PC-3 (cell line): ENCODE results near the gene TRIM14. TPM values are rescaled to one million over a fixed set of nuclear protein-coding genes. Genes with fewer than 3 reads are reported as not detected.
A peak's percentile ranks its signal among the peaks of the same experiment; 100 is the strongest.

Experiments used
- ATAC-seq: fragments of 200-7000 bp; cut with Tn5 transposase; 2 replicates; pipeline ENCODE4 v1.9.1; 2020; ENCODE audit warnings: mild to moderate bottlenecking, moderate library complexity
- BruUV-seq: library from RNA; stranded (reverse); fragments of 400-500 nt; replicated peaks from 2 replicates; lab custom pipeline; 2021; lab: Mats Ljungman, UMichigan
- CTCF ChIA-PET: fragments of 300-600 bp; sonication (Branson Sonifier 250); formaldehyde crosslinking; loops from one replicate; lab custom pipeline; 2022; ENCODE audit warnings: antibody characterized with exemption; lab: Charles Lee
- POLR2A ChIA-PET: fragments of 300-600 bp; sonication (Branson Sonifier 250); formaldehyde crosslinking; loops from one replicate; lab custom pipeline; 2022; ENCODE audit warnings: antibody characterized with exemption; ENCODE audit not compliant: unreplicated experiment; lab: Charles Lee
- DNase-seq: peaks from one replicate; pipeline ENCODE4 v3.0.0-alpha.2; 2015
- H2AFZ ChIP-seq: fragments of 300-600 bp; sonication (generic); 2 replicates; pipeline ENCODE4 v1.6.0; 2016; ENCODE audit warnings: antibody characterized with exemption, low read length
- H3F3A ChIP-seq: fragments of 300-600 bp; sonication (generic); one replicate; pipeline ENCODE4 v1.6.0; 2017; ENCODE audit warnings: antibody characterized with exemption, low read length, control low read depth, mild to moderate bottlenecking; ENCODE audit not compliant: unreplicated experiment
- H3K27ac ChIP-seq: fragments of 300-600 bp; sonication (generic); 2 replicates; pipeline ENCODE4 v1.5.1; 2016; ENCODE audit warnings: mild to moderate bottlenecking, low read length
- H3K27me3 ChIP-seq: fragments of 300-600 bp; sonication (generic); 2 replicates; pipeline ENCODE4 v1.6.1; 2016; ENCODE audit warnings: low read length, mixed read lengths
- H3K36me3 ChIP-seq: fragments of 300-600 bp; sonication (generic); 2 replicates; pipeline ENCODE4 v1.6.1; 2016; ENCODE audit warnings: low read depth, mixed run types, low read length, mixed read lengths
- H3K4me1 ChIP-seq: fragments of 300-600 bp; sonication (generic); 2 replicates; pipeline ENCODE4 v1.5.1; 2016; ENCODE audit warnings: low read length; ENCODE audit not compliant: insufficient read depth
- H3K4me2 ChIP-seq: fragments of 300-600 bp; sonication (generic); 2 replicates; pipeline ENCODE4 v1.6.0; 2016; ENCODE audit warnings: low read length
- H3K4me3 ChIP-seq: fragments of 300-600 bp; sonication (generic); 2 replicates; pipeline ENCODE4 v1.5.1; 2016; ENCODE audit warnings: mild to moderate bottlenecking, low read length, mixed read lengths
- H3K79me2 ChIP-seq: fragments of 300-600 bp; sonication (generic); 2 replicates; pipeline ENCODE4 v1.6.1; 2017; ENCODE audit warnings: low read length, mixed read lengths
- H3K9ac ChIP-seq: fragments of 300-600 bp; sonication (generic); 2 replicates; pipeline ENCODE4 v1.6.0; 2016; ENCODE audit warnings: mild to moderate bottlenecking, low read length
- H3K9me2 ChIP-seq: fragments of 300-600 bp; sonication (generic); replicated peaks from 2 replicates; pipeline ENCODE4 v1.6.1; 2016; ENCODE audit warnings: mixed run types, low read length, mixed read lengths
- H3K9me3 ChIP-seq: fragments of 300-600 bp; sonication (generic); 2 replicates; pipeline ENCODE4 v1.6.1; 2016; ENCODE audit warnings: low read length, mixed read lengths
- H4K20me1 ChIP-seq: fragments of 300-600 bp; sonication (generic); 2 replicates; pipeline ENCODE4 v1.6.1; 2016; ENCODE audit warnings: low read length, mixed read lengths
- EZH2 ChIP-seq: fragments of 300-600 bp; sonication (generic); IDR thresholded peaks from one replicate; pipeline ENCODE4 v1.6.1; 2017; ENCODE audit warnings: antibody characterized with exemption, mild to moderate bottlenecking, low read length; ENCODE audit not compliant: unreplicated experiment
- EZH2phosphoT487 ChIP-seq: fragments of 300-600 bp; sonication (generic); IDR thresholded peaks from 2 replicates; pipeline ENCODE4 v1.6.1; 2018; ENCODE audit warnings: mild to moderate bottlenecking, antibody characterized with exemption, low read length, borderline replicate concordance
- intact Hi-C: fragments of 100-400 bp; cut with micrococcal nuclease; formaldehyde crosslinking; loops from 2 replicates; pipeline ENCODE4 v1.9.0; 2023
- total RNA-seq: library from RNA; depleted of rRNA; stranded (reverse); fragments of >200 nt; gene quantifications from 2 replicates; pipeline ENCODE4 v1.2.3, GENCODE V29; 2014
- TF ChIP-seq, protein P1 (sequence below): fragments of 300-600 bp; sonication (generic); conservative IDR thresholded peaks from 2 replicates; pipeline ENCODE4 v1.5.1; 2017; ENCODE audit warnings: antibody characterized with exemption, low read depth, mild to moderate bottlenecking, low read length

Gene TRIM14
- total RNA-seq, 1 experiment from 2014 or later: 11.2 TPM

DNA sequence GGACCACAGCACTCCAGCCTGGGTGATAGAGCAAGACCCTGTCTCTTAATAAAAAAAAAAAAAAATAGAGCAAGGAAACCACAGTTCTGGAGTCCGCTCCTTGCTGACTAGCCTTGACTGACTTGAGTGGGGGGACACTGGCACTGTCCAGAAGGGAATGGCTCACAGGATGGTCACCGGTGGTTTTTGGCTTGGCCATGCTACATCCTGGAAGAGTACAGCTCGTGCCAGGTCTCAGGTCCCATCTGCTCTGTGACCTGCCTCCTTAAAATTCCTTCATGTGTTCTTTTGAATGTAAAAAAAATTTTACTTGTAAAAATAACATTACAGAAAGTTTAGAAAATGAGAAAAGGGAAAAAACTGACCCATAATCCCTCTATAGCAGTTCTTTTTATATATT, 56.9 kb downstream of the TRIM14 start:
- Histone ChIP-seq H3K4me2 (no peak overlapping the region), H3K4me3 (no peak overlapping the region), H3K27me3 (no peaks in the 10 kb centered on the region), H3K27ac (no peak overlapping the region), H3K36me3 (peaks cover 15% of the 10 kb centered on the region; the same call in 1 of the 2 replicates), H3K4me1 (peaks cover 9% of the 10 kb centered on the region), H2AFZ (no peak overlapping the region), H3F3A (no peaks in the 10 kb centered on the region), H3K9me3 (no peaks in the 10 kb centered on the region), H3K79me2 (peaks cover 39% of the 10 kb centered on the region), H4K20me1 (peaks cover 7% of the 10 kb centered on the region), H3K9ac (no peak overlapping the region), H3K9me2 (no peaks in the 10 kb centered on the region)
- TF ChIP-seq EZH2phosphoT487: no peak
- TF ChIP-seq EZH2: no peak
- TF ChIP-seq, protein P1, sequence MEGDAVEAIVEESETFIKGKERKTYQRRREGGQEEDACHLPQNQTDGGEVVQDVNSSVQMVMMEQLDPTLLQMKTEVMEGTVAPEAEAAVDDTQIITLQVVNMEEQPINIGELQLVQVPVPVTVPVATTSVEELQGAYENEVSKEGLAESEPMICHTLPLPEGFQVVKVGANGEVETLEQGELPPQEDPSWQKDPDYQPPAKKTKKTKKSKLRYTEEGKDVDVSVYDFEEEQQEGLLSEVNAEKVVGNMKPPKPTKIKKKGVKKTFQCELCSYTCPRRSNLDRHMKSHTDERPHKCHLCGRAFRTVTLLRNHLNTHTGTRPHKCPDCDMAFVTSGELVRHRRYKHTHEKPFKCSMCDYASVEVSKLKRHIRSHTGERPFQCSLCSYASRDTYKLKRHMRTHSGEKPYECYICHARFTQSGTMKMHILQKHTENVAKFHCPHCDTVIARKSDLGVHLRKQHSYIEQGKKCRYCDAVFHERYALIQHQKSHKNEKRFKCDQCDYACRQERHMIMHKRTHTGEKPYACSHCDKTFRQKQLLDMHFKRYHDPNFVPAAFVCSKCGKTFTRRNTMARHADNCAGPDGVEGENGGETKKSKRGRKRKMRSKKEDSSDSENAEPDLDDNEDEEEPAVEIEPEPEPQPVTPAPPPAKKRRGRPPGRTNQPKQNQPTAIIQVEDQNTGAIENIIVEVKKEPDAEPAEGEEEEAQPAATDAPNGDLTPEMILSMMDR: no peak
- DNase-seq (no peak), ATAC-seq (no peak)
- intact Hi-C loops: no loop called here
- ChIA-PET CTCF (no interaction called here), POLR2A (no interaction called here)
- BruUV-seq: no TSS peak

DNA sequence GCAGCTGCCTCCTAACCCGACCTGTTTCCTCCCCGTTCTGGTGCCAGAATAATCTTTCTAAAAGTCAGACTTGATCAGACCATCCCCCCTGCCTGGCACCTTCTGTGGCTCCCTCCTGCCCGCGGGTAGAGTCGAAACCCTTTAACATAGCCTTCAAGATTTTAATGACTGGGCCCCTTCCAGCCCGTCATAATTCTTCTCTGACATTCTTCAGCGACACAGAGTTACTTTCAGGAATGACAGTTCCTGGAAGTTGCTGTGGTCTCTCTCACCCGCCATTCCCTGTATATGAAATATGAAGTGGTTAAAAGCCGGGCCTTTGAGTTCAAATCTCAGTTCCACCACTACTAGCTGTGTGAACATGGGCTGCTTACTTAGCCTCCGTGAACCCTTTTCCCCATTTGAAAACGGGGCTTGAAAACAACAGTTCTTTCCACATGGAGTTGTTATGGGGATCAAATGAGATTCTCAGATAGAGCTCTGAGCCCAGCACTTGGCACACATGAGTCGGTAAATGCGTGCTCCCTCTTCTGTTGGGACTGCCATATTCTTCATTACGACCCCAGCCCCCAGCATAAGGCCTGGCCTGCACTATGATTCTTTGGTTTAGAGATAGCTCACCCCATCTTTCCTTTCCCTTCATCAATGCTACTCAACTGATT, 61.8 kb downstream of the TRIM14 start:
- intact Hi-C loops: loop anchor here (2.0 kb wide), 2 partner anchors 74 to 134 kb away; partner anchors contain the start of genes ANP32B and TRMO
- BruUV-seq: TSS peak; percentile 58
- CTCF ChIA-PET: no interaction called here

More for the DNA sequence above, 61.8 kb downstream of the TRIM14 start:
- H3K27ac ChIP-seq: peak overlapping the region; percentile 48
- no peak; the same call in 1 of the 2 replicates for ATAC-seq
- 0 out of 2 replicates have a peak overlapping the region, but pooled peaks have one; percentile 48 for H2AFZ ChIP-seq
- H3K9me2 ChIP-seq: no peaks in the 10 kb centered on the region
- POLR2A ChIA-PET: interaction anchor here (1.1 kb wide), 1 partner anchor 198 kb away, joined by 4 read pairs; the partner anchor contains the start of gene TBC1D2
- H3K9ac ChIP-seq: peak overlapping the region; percentile 84
- H4K20me1 ChIP-seq: peaks cover 7% of the 10 kb centered on the region
- H3F3A ChIP-seq: no peaks in the 10 kb centered on the region
- no peaks in the 10 kb centered on the region for H3K36me3 ChIP-seq
- peaks cover 40% of the 10 kb centered on the region for H3K79me2 ChIP-seq
- H3K4me1 ChIP-seq: peaks cover 12% of the 10 kb centered on the region
- H3K9me3 ChIP-seq: no peaks in the 10 kb centered on the region
- TF ChIP-seq, protein P1: no peak
- no peak for TF ChIP-seq EZH2
- no peak for TF ChIP-seq EZH2phosphoT487
- peak overlapping the region; percentile 86 for H3K4me2 ChIP-seq
- no peak for DNase-seq
- no peaks in the 10 kb centered on the region for H3K27me3 ChIP-seq
- peak overlapping the region; percentile 97 for H3K4me3 ChIP-seq
